ENCODE results near the gene MYOF. TPM values are rescaled to one million over a fixed set of nuclear protein-coding genes. Genes with fewer than 3 reads are reported as not detected.

MYOF gene
- polyA plus RNA-seq, 1 of the 3 experiments (the other 2 are of a cell fraction): 103 TPM

- Histone ChIP-seq H3K4me3 (ENCODE audit: low read depth in 2 of 2, low read length in 1 of 2) (no peak overlapping the region), H3K9me2 (no peaks in the 10 kb centered on the region), H3F3A (replicated peaks; ENCODE audit: insufficient read depth) (peaks cover 14% of the 10 kb centered on the region), H3K27me3 (ENCODE audit: insufficient read depth) (no peaks in the 10 kb centered on the region), H2AFZ (ENCODE audit: low read depth) (no peak overlapping the region), H3K4me2 (no peak overlapping the region), H3K36me3 (replicated peaks in 1 of 2; ENCODE audit: control insufficient read depth in 1 of 2, insufficient read depth in 2 of 2, low read length in 1 of 2) (peaks cover 41 to 58% of the 10 kb centered on the region in 2 experiments), H3K9me3 (no peaks in the 10 kb centered on the region), H4K20me1 (ENCODE audit: insufficient read depth) (no peaks in the 10 kb centered on the region), H3K79me2 (ENCODE audit: insufficient read depth) (no peaks in the 10 kb centered on the region), H3K27ac (ENCODE audit: low read depth in 2 of 2, low read length in 1 of 2) (0 out of 4 replicates have a peak overlapping the region, but pooled peaks of 1 of the 2 experiments have one; percentile 12), H3K9ac (no peak overlapping the region), H3K4me1 (ENCODE audit: control insufficient read depth in 1 of 2, insufficient read depth in 2 of 2, low read depth in 1 of 2, low read length in 1 of 2) (no peaks in the 10 kb centered on the region; a peak in 2 of 4 replicates)
- 80% methylated on average over 3 of the region's 3 CpGs for WGBS (ENCODE audit: low lambda C conversion rate)
- CTCF ChIA-PET: interaction anchor here (0.6 to 6.0 kb wide), 8 partner anchors 14 to 426 kb away, joined by 3 to 49 read pairs (median 3); partner anchors contain the start of gene MYOF
- TF ChIP-seq RFX5 (IDR thresholded peaks at IDR 0.05; ENCODE audit: low read length) (no peak), TAF1 (IDR thresholded peaks at IDR 0.05; ENCODE audit: borderline replicate concordance, low read depth, low read length) (no peak), CHD2 (IDR thresholded peaks at IDR 0.05; ENCODE audit: low read length, partially characterized antibody) (no peak), TEAD4 (IDR thresholded peaks at IDR 0.05; ENCODE audit: borderline replicate concordance, insufficient read depth) (no peak), NRF1 (IDR thresholded peaks at IDR 0.05; ENCODE audit: low read depth, low read length) (no peak), MAX (IDR thresholded peaks at IDR 0.05; ENCODE audit: low read depth) (no peak), RXRA (IDR thresholded peaks at IDR 0.05; ENCODE audit: borderline replicate concordance, low read depth) (no peak), GABPA (IDR thresholded peaks at IDR 0.05; ENCODE audit: low read depth) (no peak), MEF2A (IDR thresholded peaks at IDR 0.05; ENCODE audit: borderline replicate concordance, low read depth) (no peak)
- POLR2A ChIA-PET: no interaction called here
- no peak for DNase-seq
These were observed 91.6 kb downstream of the MYOF start for GRCh38 chr10:93390306-93391090.

- TF ChIP-seq NFIC (IDR thresholded peaks at IDR 0.05; ENCODE audit: borderline replicate concordance) (no peak), FOXJ3 (CRISPR knock-in tag; IDR thresholded peaks at IDR 0.05) (no peak), PBX3 (IDR thresholded peaks at IDR 0.05) (0 out of 2 replicates have a peak, but pooled peaks have one; percentile 23), SIN3A (IDR thresholded peaks at IDR 0.05; ENCODE audit: borderline replicate concordance, low read depth, low read length) (no peak), MEF2A (IDR thresholded peaks at IDR 0.05; ENCODE audit: borderline replicate concordance, low read depth) (no peak), GABPA (IDR thresholded peaks at IDR 0.05; ENCODE audit: low read depth) (no peak)
- peak overlapping the region in 1 of 2 experiments; percentile 96; a peak in 1 of 4 replicates for H3K27ac ChIP-seq (ENCODE audit: low read depth in 2 of 2, low read length in 1 of 2)
- CTCF ChIA-PET: interaction anchor here (3.6 to 3.9 kb wide), 2 partner anchors 11 to 95 kb away, joined by 28 to 37 read pairs; partner anchors contain the start of gene MYOF
These were observed 95.3 kb downstream of the MYOF start for GRCh38 chr10:93386631-93387369.

More at GRCh38 chr10:93386631-93387369, 95.3 kb downstream of the MYOF start:
- Histone ChIP-seq H3K79me2 (ENCODE audit: insufficient read depth) (peaks cover 9% of the 10 kb centered on the region; the same call in 1 of the 2 replicates), H3F3A (replicated peaks; ENCODE audit: insufficient read depth) (peaks cover 44% of the 10 kb centered on the region), H3K4me3 (ENCODE audit: low read depth in 2 of 2, low read length in 1 of 2) (no peak overlapping the region), H3K27me3 (ENCODE audit: insufficient read depth) (no peaks in the 10 kb centered on the region), H3K9me3 (no peaks in the 10 kb centered on the region), H2AFZ (ENCODE audit: low read depth) (no peak overlapping the region), H3K4me1 (ENCODE audit: control insufficient read depth in 1 of 2, insufficient read depth in 2 of 2, low read depth in 1 of 2, low read length in 1 of 2) (peaks cover 0 to 20% of the 10 kb centered on the region in 2 experiments; a peak in 3 of 4 replicates), H4K20me1 (ENCODE audit: insufficient read depth) (no peaks in the 10 kb centered on the region), H3K9me2 (no peaks in the 10 kb centered on the region), H3K36me3 (replicated peaks in 1 of 2; ENCODE audit: control insufficient read depth in 1 of 2, insufficient read depth in 2 of 2, low read length in 1 of 2) (peaks cover 32 to 45% of the 10 kb centered on the region in 2 experiments), H3K9ac (no peak overlapping the region), H3K4me2 (no peak overlapping the region)
- POLR2A ChIA-PET: no interaction called here
- DNase-seq: no peak
- WGBS (ENCODE audit: low lambda C conversion rate): 89% methylated on average over 14 of the region's 14 CpGs

Data from SK-N-SH (cell line).